ENCODE data around the gene LRMDA. TPM values are rescaled to one million over a fixed set of nuclear protein-coding genes. Genes with fewer than 3 reads are reported as not detected.

The LRMDA gene
- total RNA-seq, 1 donor from 2014 or later = 19.4 TPM

- Mint-ChIP-seq H3K4me3 (ENCODE audit: unreplicated experiment) (no peak overlapping the region), H3K4me1 (ENCODE audit: unreplicated experiment) (no peaks in the 10 kb centered on the region), H3K36me3 (ENCODE audit: low read depth, unreplicated experiment) (no peaks in the 10 kb centered on the region), H3K27me3 (ENCODE audit: unreplicated experiment) (peaks cover 1% of the 10 kb centered on the region), H3K27ac (ENCODE audit: unreplicated experiment) (no peak overlapping the region), H3K9me3 (ENCODE audit: unreplicated experiment) (no peaks in the 10 kb centered on the region)
- no peak for DNase-seq (ENCODE audit: low spot score)
- no peak for TF ChIP-seq CTCF (IDR thresholded peaks at IDR 0.05; ENCODE audit: unreplicated experiment)
Measured at GRCh38 chr10:76491216-76491615, 1059.8 kb downstream of the LRMDA start.

GRCh38 chr10:76492026-76492425, 1060.6 kb downstream of the LRMDA start:
- no peak overlapping the region for H3K27ac Mint-ChIP-seq (ENCODE audit: unreplicated experiment)

GRCh38 chr10:76492678-76493472, 1061.5 kb downstream of the LRMDA start:
- no peak for TF ChIP-seq CTCF (IDR thresholded peaks at IDR 0.05; ENCODE audit: unreplicated experiment)
- Mint-ChIP-seq H3K27me3 (ENCODE audit: unreplicated experiment) (peaks cover 1% of the 10 kb centered on the region), H3K36me3 (ENCODE audit: low read depth, unreplicated experiment) (no peaks in the 10 kb centered on the region), H3K9me3 (ENCODE audit: unreplicated experiment) (no peaks in the 10 kb centered on the region), H3K27ac (ENCODE audit: unreplicated experiment) (no peak overlapping the region), H3K4me3 (ENCODE audit: unreplicated experiment) (no peak overlapping the region), H3K4me1 (ENCODE audit: unreplicated experiment) (no peaks in the 10 kb centered on the region)
- no peak for DNase-seq (ENCODE audit: low spot score)

More at GRCh38 chr10:76492026-76492425, 1060.6 kb downstream of the LRMDA start:
- peaks cover 1% of the 10 kb centered on the region for H3K27me3 Mint-ChIP-seq (ENCODE audit: unreplicated experiment)
- no peak for DNase-seq (ENCODE audit: low spot score)
- H3K36me3 Mint-ChIP-seq (ENCODE audit: low read depth, unreplicated experiment) = no peaks in the 10 kb centered on the region
- H3K4me1 Mint-ChIP-seq (ENCODE audit: unreplicated experiment) = no peaks in the 10 kb centered on the region
- H3K4me3 Mint-ChIP-seq (ENCODE audit: unreplicated experiment) = no peak overlapping the region
- TF ChIP-seq CTCF (IDR thresholded peaks at IDR 0.05; ENCODE audit: unreplicated experiment) = no peak
- no peaks in the 10 kb centered on the region for H3K9me3 Mint-ChIP-seq (ENCODE audit: unreplicated experiment)

GRCh38 chr10:76497666-76498065, 1066.2 kb downstream of the LRMDA start:
- TF ChIP-seq CTCF (IDR thresholded peaks at IDR 0.05; ENCODE audit: unreplicated experiment) = no peak
- H3K27ac Mint-ChIP-seq (ENCODE audit: unreplicated experiment) = no peak overlapping the region
- no peaks in the 10 kb centered on the region for H3K36me3 Mint-ChIP-seq (ENCODE audit: low read depth, unreplicated experiment)
- no peaks in the 10 kb centered on the region for H3K27me3 Mint-ChIP-seq (ENCODE audit: unreplicated experiment)
- DNase-seq (ENCODE audit: low spot score) = no peak
- no peaks in the 10 kb centered on the region for H3K4me1 Mint-ChIP-seq (ENCODE audit: unreplicated experiment)
- H3K4me3 Mint-ChIP-seq (ENCODE audit: unreplicated experiment) = no peak overlapping the region
- no peaks in the 10 kb centered on the region for H3K9me3 Mint-ChIP-seq (ENCODE audit: unreplicated experiment)

GRCh38 chr10:76504823-76505222, 1073.4 kb downstream of the LRMDA start:
- DNase-seq (ENCODE audit: low spot score) = no peak
- Mint-ChIP-seq H3K4me1 (ENCODE audit: unreplicated experiment) (no peaks in the 10 kb centered on the region), H3K36me3 (ENCODE audit: low read depth, unreplicated experiment) (no peaks in the 10 kb centered on the region), H3K27me3 (ENCODE audit: unreplicated experiment) (peaks cover 1% of the 10 kb centered on the region), H3K4me3 (ENCODE audit: unreplicated experiment) (no peak overlapping the region), H3K27ac (ENCODE audit: unreplicated experiment) (no peak overlapping the region), H3K9me3 (ENCODE audit: unreplicated experiment) (no peaks in the 10 kb centered on the region)
- TF ChIP-seq CTCF (IDR thresholded peaks at IDR 0.05; ENCODE audit: unreplicated experiment) = no peak
